D721Med (cell line): Measurements from ENCODE around the gene IGSF8.
"Not testable (repeated sequence)": the region's sequence is repeated elsewhere in the genome, so short reads cannot be mapped to it uniquely, and the experiment has no call there.

Experiments used
- DNase-seq: peaks from one replicate; pipeline ENCODE4 v3.0.0; 2011; ENCODE audit warnings: low spot score; ENCODE audit not compliant: insufficient read length
- FAIRE-seq: peaks from 2 replicates; lab custom pipeline; 2011; peaks lifted over from hg19 to GRCh38; lab: Jason Lieb, UNC
- TF ChIP-seq, protein P1 (sequence below): IDR thresholded peaks from 2 replicates; pipeline ENCODE4 v1.5.1; 2012; ENCODE audit warnings: mild to moderate bottlenecking, control low read depth; ENCODE audit not compliant: insufficient read depth; ENCODE audit errors: missing control alignments

IGSF8 gene

DNA sequence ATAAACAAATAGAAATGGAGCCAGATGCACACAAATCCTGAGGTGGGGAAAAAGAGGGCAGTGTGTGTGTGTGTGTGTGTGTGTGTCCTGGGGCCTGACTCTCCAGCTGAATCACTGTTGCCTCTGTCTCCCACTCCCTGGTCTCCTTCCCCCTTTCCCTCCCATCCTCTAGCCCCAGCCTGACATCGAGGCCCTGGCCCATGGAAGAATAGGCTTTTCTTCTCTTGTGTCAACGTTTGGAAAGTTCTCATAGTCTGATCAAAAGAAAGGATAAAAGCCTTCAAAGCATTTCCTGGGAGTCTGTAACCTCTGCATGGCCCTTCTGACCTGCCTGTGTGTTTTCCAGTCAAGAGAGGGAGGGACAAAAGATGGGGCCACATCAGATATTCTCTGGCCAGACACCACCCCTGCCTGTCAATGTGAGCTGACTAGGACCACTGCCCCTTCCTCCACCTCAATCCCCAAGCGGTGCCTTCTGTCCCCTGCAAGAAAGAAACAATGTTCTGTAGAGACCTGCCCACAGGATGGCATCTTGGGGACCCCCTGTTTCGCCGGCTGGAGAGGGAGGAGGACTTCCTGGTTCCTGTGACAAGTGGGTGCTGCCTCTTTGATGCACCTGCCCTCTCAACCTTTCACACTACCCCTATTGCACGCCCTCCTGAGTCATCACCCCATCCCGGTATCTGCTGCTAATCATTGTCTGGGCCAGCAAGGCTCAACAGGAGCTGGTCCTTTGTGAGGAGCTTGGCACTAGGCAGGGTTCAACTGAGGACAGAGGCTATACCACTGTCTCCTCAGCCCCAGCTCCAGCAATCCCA, 44.7 kb downstream of the IGSF8 start:
- DNase-seq (no peak), FAIRE-seq (no peak)
- TF ChIP-seq, protein P1, sequence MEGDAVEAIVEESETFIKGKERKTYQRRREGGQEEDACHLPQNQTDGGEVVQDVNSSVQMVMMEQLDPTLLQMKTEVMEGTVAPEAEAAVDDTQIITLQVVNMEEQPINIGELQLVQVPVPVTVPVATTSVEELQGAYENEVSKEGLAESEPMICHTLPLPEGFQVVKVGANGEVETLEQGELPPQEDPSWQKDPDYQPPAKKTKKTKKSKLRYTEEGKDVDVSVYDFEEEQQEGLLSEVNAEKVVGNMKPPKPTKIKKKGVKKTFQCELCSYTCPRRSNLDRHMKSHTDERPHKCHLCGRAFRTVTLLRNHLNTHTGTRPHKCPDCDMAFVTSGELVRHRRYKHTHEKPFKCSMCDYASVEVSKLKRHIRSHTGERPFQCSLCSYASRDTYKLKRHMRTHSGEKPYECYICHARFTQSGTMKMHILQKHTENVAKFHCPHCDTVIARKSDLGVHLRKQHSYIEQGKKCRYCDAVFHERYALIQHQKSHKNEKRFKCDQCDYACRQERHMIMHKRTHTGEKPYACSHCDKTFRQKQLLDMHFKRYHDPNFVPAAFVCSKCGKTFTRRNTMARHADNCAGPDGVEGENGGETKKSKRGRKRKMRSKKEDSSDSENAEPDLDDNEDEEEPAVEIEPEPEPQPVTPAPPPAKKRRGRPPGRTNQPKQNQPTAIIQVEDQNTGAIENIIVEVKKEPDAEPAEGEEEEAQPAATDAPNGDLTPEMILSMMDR = no peak

DNA sequence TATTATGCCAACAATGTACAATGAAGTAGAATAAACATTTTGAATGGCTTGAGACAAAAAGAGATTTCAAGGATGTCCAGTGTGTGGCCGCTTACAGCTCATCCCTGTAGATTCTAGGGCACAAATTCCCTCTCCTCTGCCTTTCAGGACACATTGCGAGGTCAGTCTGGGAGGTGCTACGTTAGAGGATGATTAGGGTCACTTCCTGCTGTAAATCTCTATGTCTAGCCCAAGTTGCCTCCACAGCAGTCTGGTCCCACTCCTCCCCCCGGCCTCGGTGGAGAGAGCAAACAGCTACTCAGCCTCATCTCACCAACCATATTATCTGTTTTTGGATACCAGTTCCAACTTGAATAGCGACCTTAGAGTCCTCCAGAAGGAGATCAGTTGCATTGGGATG, 45.5 kb downstream of the IGSF8 start:
- FAIRE-seq (no peak), DNase-seq (no peak)
- TF ChIP-seq, protein P1 = no peak

DNA sequence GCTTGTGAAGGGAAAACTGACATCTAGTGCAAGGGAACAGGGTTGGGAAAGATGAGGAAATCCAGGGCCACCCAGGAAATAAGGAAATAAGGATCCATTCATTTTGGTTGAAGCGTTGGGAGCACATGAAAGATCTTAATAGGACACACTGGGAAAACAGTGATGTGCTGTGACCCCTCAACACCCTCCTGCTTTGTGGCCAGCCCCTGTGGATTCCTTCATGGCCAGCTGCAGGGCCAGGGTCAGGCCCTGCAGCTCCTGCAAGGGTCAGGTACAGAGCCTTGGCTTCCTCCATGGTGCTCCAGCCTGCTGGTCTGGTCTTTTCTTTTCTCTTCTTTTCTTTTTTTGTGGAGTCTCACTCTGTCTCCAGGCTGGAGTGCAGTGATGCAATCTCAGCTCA, 47.8 kb downstream of the IGSF8 start:
- no peak for FAIRE-seq
- TF ChIP-seq, protein P1 = no peak
- DNase-seq = no peak

DNA sequence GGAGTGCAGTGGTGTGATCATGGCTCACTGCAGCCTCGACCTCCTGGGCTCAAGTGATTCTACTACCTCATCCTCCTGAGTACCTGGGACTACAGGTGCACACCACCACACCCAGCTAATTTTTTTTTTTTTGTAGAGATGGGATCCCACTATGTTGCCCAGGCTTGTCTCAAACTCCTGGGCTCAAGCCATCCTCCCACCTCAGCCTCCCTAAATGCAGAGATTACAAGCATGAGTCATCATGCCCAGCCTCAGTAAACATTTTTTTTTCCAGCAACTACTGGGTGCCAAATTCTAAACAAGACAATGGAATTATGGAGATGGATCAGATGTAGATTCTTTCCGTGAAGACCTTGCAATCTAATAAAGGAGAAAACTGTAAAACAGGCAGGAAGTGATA, 48.2 kb downstream of the IGSF8 start:
- not testable (repeated sequence) for FAIRE-seq, DNase-seq

DNA sequence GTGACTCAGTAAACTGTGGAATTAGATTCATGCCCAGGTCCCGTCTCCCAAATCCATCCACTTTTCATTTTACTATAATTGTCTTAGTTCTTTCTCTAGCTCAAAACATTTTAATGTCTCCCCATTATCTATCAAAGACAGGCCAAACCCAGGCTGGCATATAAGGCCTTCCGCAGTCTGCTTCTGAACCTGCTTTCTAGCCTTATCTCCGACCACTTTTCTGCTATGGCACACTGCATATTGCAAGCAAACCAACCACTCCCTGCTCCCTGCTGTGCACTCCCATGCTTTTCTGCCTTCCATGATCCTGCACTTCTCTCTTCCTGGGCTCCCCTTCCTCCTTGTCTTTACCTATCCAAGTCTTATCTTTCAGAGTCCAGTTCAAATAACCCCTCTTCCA, 49.3 kb downstream of the IGSF8 start:
- TF ChIP-seq, protein P1 = no peak
- DNase-seq (no peak), FAIRE-seq (no peak)

DNA sequence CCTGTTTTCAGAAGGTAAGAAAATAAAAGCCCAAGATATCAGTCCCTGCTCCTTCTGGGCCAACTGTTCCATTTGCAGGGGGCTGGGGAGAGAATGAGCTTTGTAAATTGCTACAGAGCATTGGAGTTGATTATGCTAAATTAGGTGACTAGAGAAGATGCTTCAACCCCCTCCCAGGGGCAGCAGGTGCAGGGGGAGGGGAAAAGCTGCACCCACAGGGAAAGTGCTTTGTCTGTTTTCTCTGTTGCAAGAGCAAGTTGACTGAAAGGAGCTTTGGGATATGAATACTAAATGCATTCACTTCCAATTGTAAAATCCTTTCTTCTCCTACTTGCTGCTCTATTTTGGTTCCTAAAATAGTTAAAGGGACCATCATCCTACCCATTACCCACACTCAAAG, 50.1 kb downstream of the IGSF8 start:
- FAIRE-seq = no peak
- TF ChIP-seq, protein P1 = no peak
- no peak for DNase-seq

DNA sequence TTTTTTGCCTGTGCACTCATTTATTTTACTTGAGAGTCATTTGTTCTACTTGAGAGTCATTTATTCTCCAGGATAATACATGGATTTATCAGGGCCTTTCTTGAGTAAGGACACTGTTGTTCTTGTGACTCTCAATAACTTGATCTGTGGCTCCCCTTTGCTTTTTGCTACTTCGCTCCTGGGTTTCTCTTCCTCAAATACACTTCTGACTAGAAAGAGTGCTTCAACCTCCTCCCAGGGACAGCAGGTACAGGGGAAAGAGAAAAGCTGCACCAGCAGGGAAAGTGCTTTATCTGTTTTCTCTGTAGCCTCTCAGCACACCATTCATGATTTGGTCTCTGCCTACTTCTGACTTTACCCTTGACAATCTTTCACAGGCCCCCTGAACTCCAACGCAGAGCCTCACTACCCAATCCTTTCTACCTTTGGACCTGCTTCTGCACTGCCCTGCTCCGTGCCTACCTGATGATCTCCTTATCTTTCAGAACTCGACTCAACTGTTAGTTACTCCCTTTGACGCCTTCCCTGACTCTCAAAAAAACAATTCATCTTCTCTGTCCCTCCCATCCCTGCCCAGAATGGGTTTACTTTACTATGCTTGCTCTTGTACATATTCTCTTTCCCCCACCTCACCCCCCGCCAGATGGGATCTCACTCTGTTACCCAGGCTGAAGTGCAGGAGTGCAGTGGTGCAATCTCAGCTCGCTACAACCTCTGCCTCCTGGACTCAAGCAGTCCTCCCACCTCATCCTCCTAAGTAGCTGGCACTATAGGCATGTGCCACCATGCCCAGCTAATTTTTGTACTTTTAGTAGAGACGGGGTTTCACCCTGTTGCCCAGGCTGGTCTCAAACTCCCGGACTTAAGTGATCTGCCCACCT, 51.1 kb downstream of the IGSF8 start:
- FAIRE-seq (no peak), DNase-seq (no peak)
- TF ChIP-seq, protein P1 = no peak
